NCI-H2107 treated with DMSO at 0.1 percent for 48 hours (cell line): Measurements from ENCODE around the gene RXRG.
"Not testable (repeated sequence)": the region's sequence is repeated elsewhere in the genome, so short reads cannot be mapped to it uniquely, and the experiment has no call there.

Source experiments
- DNase-seq: peaks from one replicate; lab custom pipeline; 2025; ENCODE audit not compliant: unreplicated experiment; lab: John Stamatoyannopoulos, UW

The RXRG gene

DNA sequence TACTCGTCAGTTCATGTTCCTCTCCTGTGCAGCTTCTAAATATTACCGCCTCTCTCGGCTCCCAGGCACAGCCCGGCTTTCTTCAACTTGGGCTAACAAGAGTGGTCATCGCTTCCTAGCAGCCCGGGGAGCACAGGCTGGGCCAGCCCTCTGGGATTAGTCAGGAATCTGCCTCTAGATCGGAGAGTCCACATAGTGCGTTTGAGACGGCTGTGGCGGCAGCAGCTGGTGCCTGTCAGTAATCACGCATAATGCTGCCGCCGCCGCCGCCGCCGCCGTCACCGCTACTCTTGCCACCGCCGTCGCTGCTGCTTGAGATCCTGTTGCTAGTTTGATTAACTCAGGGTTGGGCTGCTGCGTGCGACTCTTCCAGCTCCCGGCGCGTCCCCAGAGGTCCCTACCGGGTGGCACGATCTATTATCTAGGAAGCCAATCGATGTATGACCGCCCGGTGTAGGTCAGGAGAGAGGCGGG, at the start of gene RXRG:
TSS of gene RXRG (minus strand) at position 230 of the 474 bp plus-strand sequence. CDS start 233 bp downstream, outside the sequence.
- no peak for DNase-seq

DNA sequence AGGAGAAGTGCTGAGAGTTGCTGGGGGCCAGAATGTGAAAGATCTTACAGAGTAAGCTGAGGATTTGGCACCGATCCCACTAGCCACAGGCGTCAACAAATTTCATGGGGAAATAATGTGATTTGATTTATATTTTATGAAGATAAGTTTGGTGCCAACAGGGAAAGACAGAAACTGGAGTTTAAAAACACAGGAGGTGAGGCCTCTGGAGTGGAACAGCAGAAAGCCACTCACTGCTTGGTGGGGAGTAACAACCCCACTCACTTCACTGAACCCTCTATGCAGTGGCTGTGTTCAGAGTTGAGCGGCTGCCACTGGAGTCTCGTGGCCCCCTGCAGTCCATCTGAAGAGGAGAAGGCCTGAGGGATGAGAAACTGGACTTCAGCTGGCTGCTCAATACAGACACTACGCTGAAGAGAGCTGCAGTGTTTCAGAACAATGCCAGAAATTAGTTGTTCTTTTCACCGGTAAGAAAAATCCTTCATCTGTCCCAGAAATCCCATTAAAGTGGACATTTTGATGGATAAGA, 48.0 kb upstream of the RXRG start:
- DNase-seq: no peak

DNA sequence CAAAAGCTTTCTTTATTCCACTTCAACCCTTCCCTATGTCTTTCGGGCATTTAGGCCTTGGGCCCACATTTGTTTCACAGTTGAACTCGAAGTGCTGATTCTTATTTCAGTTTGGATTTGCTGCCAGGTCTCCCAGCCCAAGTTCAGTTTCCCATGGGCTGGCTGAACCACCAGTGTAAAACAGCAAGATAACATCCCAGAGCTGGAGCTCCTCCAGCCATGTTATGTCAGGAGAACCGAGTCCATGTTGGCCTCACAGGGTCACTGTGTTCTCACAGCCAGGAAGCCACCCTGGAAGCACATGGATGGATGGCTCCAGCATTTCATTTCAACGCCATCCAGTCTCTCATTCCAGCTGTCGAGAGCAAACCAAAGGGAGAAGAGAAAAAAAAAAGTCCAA, 45.2 kb upstream of the RXRG start:
- DNase-seq: no peak

DNA sequence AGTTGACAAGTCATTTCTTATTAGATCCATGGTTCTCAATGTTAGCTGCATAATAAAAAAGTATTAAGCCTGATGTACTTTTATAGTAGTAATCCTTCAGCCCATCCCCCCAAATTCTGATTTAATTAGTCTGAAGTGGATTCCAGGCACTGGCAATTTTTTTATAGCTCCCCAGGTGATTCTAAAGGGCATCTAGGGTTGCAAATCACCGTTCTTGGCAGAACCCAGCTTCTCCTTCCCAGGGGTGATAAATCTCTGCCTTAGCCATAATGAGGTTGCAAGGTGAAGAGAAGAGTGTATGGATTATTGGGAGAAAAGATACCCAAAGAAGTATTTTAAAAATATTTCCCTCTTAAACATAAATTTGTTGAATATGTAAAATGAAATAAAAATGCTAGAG, 43.0 kb upstream of the RXRG start:
- no peak for DNase-seq

DNA sequence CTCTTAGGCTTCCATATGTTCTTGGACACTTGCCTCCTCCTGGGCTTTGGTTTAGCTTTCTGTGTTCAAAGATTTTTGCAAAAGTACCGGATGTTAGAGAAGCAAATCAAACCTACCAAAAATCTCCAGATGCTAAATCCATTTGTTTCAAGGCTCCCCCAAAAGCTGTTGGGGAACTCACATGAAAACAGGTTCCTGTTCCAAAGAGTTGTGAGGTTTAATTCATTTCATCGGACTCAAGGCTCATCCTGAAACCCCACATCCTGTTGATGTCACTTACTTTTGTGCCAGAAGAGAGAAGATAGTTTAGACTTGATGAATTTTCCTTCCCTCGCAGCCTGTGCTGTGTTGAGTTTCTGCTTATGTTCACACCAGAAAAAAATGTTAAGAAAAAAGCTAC, 41.7 kb upstream of the RXRG start:
- DNase-seq: no peak

DNA sequence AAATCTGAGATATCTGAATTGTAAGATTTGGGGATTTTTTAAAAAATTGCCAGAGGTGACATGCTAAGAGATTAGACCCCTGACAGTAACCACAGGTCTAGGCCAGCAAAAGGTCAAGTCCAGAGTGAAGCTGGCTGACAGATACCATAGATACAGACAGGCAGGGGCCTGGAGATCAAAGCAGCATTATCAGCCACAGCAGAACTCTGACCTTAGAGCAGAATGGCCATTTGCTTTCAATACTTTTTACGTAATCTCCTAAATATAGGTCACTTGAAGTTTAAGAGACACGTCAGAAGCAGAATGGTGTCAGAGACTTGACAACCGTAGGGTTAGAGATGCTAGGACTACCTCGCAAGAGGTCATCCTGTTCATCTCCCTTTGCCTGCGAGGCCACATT, 40.8 kb upstream of the RXRG start:
- DNase-seq: no peak

DNA sequence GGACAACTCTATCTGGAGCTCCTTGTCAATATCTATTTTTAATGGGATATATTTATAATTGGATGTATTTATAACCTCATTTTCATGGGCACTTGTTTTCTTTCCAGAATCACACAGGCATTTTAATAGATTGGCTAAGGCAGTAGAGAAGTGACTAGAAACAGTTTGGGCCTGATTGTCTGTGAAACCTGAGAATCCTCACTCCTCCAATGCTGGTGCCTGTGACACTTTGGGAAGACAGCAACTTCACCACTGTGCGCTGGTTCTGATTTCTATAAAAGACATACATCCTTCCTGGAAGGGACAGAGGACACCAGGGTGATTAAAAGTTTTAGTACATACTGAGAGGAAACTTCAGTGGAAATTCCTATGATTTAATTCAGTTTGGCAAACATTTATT, 39.6 kb upstream of the RXRG start:
- no peak for DNase-seq

DNA sequence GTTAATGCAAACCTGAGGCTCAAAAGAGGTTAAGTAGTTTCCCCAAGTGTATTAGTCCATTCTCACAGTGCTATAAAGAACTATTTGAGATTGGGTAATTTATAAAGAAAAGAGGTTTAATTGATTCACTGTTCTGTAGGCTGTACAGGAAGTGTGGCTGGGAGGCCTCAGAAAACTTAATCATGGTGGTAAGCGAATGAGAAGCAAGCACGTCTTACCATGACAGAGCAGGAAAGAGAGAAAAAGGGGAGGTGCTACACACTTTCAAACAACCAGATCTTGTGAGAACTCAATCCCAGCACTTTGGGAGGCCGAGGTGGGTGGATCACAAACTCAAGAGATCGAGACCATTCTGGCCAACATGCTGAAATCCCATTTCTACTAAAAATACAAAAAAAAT, 38.5 kb upstream of the RXRG start:
- DNase-seq: no peak

DNA sequence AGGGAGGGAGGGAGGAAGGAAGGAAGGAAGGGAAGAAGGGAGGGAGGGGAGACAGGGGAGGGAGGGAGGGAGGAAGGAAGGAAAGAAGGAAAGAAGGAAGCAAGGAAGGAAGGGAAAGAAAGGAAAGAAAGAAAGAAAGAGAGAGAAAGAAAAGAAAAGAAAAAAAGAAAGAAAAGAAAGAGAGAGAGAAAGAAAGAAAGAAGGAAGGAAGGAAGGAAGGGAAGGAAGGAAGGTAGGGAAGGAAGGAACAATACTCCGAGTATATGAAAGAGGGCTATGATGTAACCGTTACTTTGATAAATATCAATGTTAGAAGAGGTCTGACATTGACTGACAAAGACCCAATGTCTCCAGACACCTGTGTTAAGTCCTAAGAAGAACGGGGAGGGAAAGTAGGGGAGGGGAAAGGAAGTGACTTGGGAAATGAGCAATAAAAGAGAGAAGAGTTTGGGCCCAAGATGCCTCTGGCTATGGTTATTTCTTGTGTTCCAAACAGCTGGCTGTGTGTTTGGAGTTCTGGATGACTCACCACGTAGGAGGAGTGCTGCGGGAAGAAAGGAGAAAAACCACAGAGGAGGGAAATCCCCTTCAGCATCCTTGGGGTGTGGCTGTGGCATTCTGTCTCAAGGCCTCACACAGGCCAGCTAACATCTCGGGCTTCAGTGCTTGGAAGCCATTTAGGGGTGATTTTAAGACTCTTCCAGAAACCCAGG, 37.0 kb upstream of the RXRG start:
- DNase-seq: no peak

DNA sequence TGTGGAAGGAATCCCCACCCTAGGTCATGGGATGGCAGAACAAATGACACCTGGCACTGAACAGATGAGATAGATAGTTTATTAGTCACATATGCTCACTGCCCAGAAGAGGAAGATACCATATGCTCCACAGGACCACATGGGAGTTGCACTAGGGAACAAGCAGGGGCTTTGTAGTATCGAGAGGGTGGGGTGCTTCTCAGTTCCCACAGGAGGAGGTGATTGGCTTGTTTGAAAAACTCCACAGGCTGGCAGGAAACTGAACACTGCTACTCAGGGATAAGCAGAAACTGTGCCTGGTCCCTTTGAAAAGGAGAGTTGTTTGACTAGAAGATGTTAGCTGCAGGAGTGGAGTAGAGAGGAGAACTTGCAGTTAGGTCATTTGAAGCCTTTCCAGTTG, 31.9 kb upstream of the RXRG start:
- no peak for DNase-seq

DNA sequence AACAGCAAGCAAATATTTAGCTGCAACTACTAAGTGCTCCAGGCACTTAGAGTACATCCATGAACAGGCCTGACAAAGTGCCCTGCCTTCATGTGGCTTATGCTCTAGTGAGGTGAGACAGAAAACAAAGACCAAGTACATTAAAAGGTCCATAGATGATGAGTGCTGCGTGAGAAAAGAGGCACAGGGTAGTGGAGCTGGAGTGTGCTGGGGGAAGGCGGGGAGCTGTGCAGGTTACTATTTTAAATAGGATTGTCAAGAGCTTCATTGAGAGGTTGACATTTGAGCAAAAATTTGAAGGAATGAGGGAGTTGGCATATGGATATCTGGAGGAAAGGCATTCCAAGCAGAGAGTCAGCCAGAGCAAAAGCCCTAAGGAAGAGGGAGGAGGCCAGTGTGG, 29.3 kb upstream of the RXRG start:
- no peak for DNase-seq

DNA sequence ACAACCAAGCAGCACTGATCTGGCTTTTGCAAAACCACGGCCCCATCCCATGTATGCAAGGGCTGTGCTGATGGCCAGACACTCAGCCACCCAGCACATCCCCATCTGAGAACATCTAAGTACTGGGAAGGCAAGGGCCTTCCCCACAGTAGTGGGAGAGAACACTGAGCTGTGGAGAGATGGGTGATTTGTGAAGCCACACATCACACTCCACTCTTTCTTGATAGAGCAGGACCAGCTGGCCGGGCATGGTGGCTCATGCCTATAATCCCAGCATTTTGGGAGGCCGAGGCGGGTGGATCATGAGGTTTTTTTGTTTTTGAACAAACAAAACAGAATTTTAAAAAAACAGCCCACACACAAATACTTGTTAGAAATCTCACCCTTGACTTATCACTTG, 28.2 kb upstream of the RXRG start:
- no peak for DNase-seq

DNA sequence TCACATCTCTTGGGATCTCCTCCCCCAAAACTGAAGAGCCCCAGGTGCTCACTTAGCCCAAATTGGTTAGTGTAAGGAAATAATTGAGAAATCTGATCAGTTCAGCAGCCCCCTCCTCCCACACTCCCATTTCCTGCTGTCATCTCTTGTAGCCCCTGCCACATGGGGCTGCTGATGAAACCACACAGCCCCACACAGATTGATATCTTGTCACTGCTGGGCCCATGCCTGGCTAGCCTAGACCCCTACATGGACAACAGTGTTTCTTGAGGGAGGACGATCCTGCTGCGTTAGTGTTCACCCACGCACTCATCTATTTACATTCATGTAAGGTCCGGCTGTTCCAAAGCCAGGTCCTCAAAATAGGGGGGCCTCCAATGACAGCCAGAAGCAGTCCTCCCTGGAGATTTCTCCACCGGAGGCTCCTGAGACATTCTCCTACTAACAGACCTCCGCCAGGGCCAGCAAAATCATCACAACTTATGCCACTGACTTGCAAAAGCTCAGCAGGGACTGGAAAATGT, 23.9 kb upstream of the RXRG start:
- no peak for DNase-seq

DNA sequence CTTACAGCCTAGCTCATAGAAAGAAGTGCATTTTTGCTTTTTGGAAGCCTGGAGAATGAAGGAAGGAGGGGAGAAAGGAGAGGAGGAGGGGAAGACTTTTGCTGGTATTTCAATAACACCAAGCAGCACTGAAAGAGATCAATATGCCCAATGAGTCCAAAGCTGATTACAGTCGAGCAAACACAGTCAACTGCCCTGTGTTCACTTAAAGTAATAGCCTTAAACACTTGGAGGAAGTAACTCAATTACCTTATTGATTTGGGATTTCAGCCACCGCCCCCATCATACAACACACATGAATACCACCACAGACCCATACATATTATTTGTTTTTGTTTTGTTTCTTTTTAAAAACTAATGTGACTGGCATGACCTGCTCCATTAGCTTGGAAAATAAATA, 23.3 kb upstream of the RXRG start:
- DNase-seq: no peak

DNA sequence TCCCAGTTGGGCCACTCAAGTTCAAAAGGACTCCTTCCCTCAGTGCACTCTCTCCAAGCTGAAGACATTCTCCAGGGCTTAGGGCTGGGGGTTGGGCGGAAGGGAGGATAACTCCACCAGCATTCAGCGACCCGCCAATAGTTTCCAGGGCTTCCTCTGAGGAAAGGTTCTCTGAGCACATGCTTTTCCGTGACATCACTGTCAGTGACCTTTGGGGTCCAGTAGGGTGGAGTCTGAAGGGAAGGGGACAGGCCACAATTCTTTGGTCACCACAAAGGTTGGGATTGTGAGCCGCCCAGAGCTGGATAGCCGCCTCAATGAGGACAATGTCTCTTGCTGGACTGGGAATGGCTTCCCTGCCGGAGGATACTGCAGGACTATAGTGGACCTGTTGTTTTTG, 22.8 kb upstream of the RXRG start:
- DNase-seq: no peak

DNA sequence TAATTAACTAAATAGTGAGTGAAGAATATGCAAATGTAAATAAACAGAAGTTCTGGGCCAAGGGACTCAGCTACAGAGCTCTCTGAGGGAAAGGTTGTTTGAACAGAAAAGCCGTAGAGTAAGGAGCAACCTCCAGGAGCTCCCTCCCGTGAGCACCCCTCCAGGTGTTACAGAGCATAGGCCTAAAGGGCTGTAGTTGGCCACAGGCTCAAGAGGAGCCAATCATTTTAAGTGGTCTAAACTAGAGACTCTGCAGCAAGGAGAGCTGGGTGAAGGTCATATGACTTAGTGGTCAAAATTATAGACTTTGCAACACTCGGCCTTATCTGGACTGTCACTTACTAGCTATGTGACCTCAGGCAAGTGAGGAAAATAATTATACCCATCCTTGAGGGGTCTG, 19.1 kb upstream of the RXRG start:
- DNase-seq: no peak

DNA sequence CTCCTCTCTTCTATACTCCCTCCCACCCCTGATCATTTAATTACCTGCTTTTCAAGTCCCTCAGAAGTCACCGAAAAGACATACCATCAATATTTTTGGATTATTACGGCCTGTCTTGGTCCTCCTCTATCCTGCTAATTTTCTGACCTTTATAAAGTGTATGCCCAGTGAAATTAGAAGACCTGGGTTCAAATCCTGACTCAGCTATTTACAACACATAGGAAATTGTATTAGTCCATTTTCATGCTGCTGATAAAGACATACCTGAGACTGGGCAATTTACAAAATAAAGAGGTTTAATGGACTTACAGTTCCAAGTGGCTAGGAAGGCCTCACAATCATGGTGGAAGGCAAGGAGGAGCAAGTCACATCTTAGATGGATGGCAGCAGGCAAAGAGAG, 14.8 kb upstream of the RXRG start:
- DNase-seq: not testable (repeated sequence)

DNA sequence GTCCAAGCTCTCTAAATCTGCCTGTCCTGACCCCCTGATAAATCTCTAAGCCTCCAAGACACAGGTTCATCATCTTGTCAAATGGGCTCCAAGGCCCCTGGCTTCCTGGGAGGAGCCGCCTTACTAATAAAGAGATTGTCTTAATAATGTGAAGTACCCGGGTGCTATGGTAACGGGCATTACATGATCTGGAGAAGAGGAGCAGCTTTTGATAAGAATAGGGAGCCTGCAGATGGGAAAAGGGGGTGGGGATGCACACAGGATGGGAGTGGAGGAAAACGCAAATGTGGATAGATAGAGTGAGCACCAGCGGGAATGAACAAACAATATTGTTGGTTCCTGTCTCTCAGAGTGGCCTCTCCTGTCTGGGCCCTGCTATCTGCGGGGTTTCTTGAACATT, 11.9 kb upstream of the RXRG start:
- no peak for DNase-seq

DNA sequence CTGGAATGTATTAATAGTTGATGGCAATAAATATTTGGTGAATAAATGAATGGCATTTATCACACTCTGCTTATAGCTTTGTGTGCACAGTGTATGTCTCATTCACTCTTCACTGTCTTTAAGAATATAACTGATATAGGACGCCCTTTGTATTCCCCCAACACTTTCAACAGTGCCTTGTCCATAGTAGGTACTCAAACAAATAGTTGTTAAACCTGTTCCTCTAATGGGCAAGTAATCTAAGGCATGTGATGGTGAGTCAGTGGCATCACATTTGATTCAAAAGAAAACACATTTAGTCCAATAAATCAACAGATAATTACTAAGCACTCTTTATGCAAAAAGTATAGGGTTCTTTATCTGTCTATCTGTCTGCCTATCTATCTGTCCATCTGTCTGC, 11.2 kb upstream of the RXRG start:
- no peak for DNase-seq

DNA sequence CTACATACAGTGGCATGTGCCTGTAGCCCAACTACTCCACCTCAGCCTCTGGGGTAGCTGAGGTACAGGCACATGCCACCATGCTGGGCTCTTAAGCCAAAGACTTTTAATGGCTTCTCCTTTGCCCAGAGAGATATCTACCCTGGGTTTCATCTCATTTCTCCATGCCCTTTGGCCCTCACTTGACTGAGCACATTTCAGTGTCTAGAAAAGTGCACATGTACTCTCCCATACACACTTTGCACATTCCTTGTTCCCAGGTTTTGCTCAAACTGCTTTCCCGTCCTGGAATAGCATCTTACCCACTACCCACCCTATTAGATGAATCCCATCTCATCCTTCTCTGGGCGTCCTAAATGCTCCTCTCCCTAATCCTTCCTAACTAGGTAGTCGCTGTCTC, 10.2 kb upstream of the RXRG start:
- no peak for DNase-seq

DNA sequence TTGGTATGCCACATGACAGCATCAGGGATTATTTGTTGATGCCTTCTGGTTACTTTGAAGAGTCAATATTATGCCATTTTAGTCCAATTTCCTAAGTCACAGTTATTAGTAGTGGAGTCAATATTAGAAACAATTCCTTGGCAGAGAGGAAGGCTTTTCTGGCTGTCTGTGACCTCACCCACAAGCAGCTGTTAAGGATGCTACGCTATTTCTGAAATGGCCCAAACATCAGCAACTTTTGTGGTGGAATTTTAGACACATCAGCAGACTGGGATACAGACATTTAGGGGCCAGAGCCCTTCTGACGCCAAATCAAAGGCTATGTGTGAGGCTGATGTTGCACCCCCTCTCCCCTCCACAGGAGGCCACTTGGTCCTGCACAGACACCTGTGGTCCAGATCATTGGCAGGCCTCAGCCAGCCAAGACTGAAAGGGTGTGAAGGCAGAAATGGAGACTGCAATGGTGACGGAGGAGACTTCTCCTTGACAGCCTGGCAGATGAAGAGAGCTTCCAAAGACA, 9.2 kb upstream of the RXRG start:
- no peak for DNase-seq

DNA sequence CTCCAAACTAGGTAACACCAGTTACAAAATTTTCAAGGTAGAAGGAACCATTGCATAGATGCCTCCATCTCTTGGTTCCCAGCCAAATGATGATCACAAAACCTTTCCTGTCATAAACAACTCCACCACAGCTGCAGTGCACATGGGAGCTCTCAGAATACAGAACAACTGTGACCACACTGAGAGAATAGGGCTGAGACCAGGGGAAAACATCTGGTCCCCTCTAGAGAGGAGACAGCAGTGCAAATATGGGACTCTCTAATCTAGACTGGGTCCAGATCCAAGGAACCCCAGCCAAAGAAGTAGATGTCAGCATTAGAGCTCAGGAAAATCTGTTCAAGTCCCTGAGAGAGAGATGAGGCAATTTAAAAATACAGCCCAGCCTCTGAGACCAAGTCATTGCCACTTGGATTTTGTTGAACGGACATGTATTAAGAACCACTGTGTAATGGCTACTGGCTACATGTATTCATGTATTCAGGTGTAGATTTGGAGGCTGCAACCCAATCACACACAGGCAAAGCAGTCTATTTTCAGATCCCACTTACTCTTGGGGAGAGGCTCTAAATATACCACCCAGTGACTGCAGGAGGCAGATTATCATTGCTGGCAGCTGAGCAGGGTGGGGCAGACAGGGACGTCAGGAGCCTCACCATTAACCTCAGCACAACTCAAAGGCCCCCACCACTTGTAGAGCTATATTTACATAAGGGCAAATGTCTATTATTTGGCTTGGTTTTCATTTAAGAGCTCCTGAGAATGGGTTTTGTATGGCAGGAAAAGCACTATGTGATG, 7.6 kb upstream of the RXRG start:
- no peak for DNase-seq
